GM19463 (cell line): Measurements from ENCODE around the gene PPP3CB.
"Not testable (repeated sequence)": the region's sequence is repeated elsewhere in the genome, so short reads cannot be mapped to it uniquely, and the experiment has no call there.

ENCODE experiments used
- ATAC-seq: cut with Tn5 transposase; IDR thresholded peaks from one replicate; pipeline ENCODE4 v1.9.1; 2021; ENCODE audit warnings: mild to moderate bottlenecking, moderate library complexity; ENCODE audit not compliant: unreplicated experiment

The PPP3CB gene

GRCh38 chr10:73423309-73423708, 72.5 kb downstream of the PPP3CB start:
- no peak for ATAC-seq

GRCh38 chr10:73416571-73416970, 79.3 kb downstream of the PPP3CB start:
- ATAC-seq: no peak

- ATAC-seq: peak; percentile 29
These were observed 81.4 kb downstream of the PPP3CB start for GRCh38 chr10:73414230-73414945.

- peak; percentile 90 for ATAC-seq
These were observed 82.1 kb downstream of the PPP3CB start, which contains the start of gene ANXA7 for GRCh38 chr10:73413528-73414229. Gene ANXA7 (minus strand): TSS chr10:73414058. CDS start chr10:73400856, 13,202 bp downstream.

GRCh38 chr10:73413108-73413527, 82.7 kb downstream of the PPP3CB start:
- ATAC-seq: peak; percentile 4

GRCh38 chr10:73410897-73411296, 84.9 kb downstream of the PPP3CB start:
- ATAC-seq: no peak

GRCh38 chr10:73408978-73409521, 86.8 kb downstream of the PPP3CB start:
- no peak for ATAC-seq

GRCh38 chr10:73408061-73408460, 87.8 kb downstream of the PPP3CB start:
- no peak for ATAC-seq

- no peak for ATAC-seq
These were observed 88.3 kb downstream of the PPP3CB start for GRCh38 chr10:73407495-73407894.

- ATAC-seq: no peak
These were observed 89.0 kb downstream of the PPP3CB start for GRCh38 chr10:73406846-73407245.

- ATAC-seq: no peak
These were observed 90.3 kb downstream of the PPP3CB start for GRCh38 chr10:73405556-73405955.

- ATAC-seq: no peak
These were observed 91.1 kb downstream of the PPP3CB start for GRCh38 chr10:73404690-73405089.

GRCh38 chr10:73401636-73402035, 94.2 kb downstream of the PPP3CB start:
- no peak for ATAC-seq

GRCh38 chr10:73399063-73399462, 96.8 kb downstream of the PPP3CB start:
- no peak for ATAC-seq

- ATAC-seq: no peak
These were observed 97.8 kb downstream of the PPP3CB start for GRCh38 chr10:73398024-73398423.

GRCh38 chr10:73394325-73394724, 101.5 kb downstream of the PPP3CB start:
- not testable (repeated sequence) for ATAC-seq

- no peak for ATAC-seq
These were observed 107.6 kb downstream of the PPP3CB start for GRCh38 chr10:73388228-73388627.

- no peak for ATAC-seq
These were observed 109.2 kb downstream of the PPP3CB start for GRCh38 chr10:73386583-73386982.
